Neuronal stem cell (in vitro differentiated cells): Measurements from ENCODE around the gene DUOX2.
"Not testable (repeated sequence)": the region's sequence is repeated elsewhere in the genome, so short reads cannot be mapped to it uniquely, and the experiment has no call there.

Experiments
- DNase-seq: peaks from one replicate; pipeline ENCODE4 v3.0.0-alpha.2; 2013; ENCODE audit warnings: low spot score
- H2AFZ ChIP-seq: one replicate; pipeline ENCODE4 v1.6.1; 2013; ENCODE audit warnings: mild to moderate bottlenecking, low read length, inconsistent platforms
- H2AK5ac ChIP-seq: 2 replicates; pipeline ENCODE4 v1.6.1; 2013; ENCODE audit warnings: low read depth, mild to moderate bottlenecking, inconsistent platforms, low read length, moderate library complexity, mixed read lengths
- H2BK120ac ChIP-seq: 2 replicates; pipeline ENCODE4 v1.6.1; 2013; ENCODE audit warnings: low read depth, mild to moderate bottlenecking, inconsistent platforms, low read length, moderate library complexity, mixed read lengths
- H2BK12ac ChIP-seq: one replicate; pipeline ENCODE4 v1.6.1; 2013; ENCODE audit warnings: low read length, inconsistent platforms
- H2BK15ac ChIP-seq: 2 replicates; pipeline ENCODE4 v1.6.1; 2013; ENCODE audit warnings: mild to moderate bottlenecking, low read length, inconsistent platforms, mixed read lengths
- H2BK5ac ChIP-seq: one replicate; pipeline ENCODE4 v1.6.1; 2013; ENCODE audit warnings: inconsistent platforms, mild to moderate bottlenecking, low read length, moderate library complexity
- H3K14ac ChIP-seq: one replicate; pipeline ENCODE4 v1.6.1; 2013; ENCODE audit warnings: low read length, inconsistent platforms
- H3K18ac ChIP-seq: 2 replicates; pipeline ENCODE4 v1.6.1; 2013; ENCODE audit warnings: low read length, inconsistent platforms
- H3K23ac ChIP-seq: 2 replicates; pipeline ENCODE4 v1.6.1; 2013; ENCODE audit warnings: low read depth, mild to moderate bottlenecking, mixed read lengths, low read length, inconsistent platforms; ENCODE audit not compliant: poor library complexity
- H3K27ac ChIP-seq: replicated peaks from 3 replicates; pipeline ENCODE4 v1.5.1; 2013; ENCODE audit warnings: low read length, inconsistent platforms
- H3K27me3 ChIP-seq, 3 experiments: 2 replicates each; pipeline ENCODE4 v1.6.1; 2013; ENCODE audit warnings: low read length in 3 of 3, mild to moderate bottlenecking in 2 of 3, inconsistent platforms in 1 of 3, low read depth in 1 of 3, mixed read lengths in 1 of 3, moderate library complexity in 1 of 3; ENCODE audit not compliant: control insufficient read depth in 3 of 3, insufficient read depth in 3 of 3
- H3K36me3 ChIP-seq, 2 donors: replicated peaks in 1 of 2; 2 replicates each; pipeline ENCODE4 v1.6.1; 2013; ENCODE audit warnings: low read length in 2 of 2; ENCODE audit not compliant: control insufficient read depth in 2 of 2, insufficient read depth in 2 of 2
- H3K4ac ChIP-seq: 2 replicates; pipeline ENCODE4 v1.6.1; 2013; ENCODE audit warnings: inconsistent platforms, mild to moderate bottlenecking, low read length, moderate library complexity
- H3K4me1 ChIP-seq, 2 donors: 1 replicate in 1 of 2; 2 replicates in 1 of 2; pipeline ENCODE4 v1.6.1; 2013; ENCODE audit warnings: low read length in 2 of 2, low read depth in 1 of 2; ENCODE audit not compliant: control insufficient read depth in 2 of 2, insufficient read depth in 1 of 2
- H3K4me2 ChIP-seq: one replicate; pipeline ENCODE4 v1.6.1; 2013; ENCODE audit warnings: mild to moderate bottlenecking, low read length, inconsistent platforms; ENCODE audit not compliant: insufficient read depth, poor library complexity, severe bottlenecking
- H3K4me3 ChIP-seq, 2 donors: 2 replicates each; pipeline ENCODE4 v1.5.1; 2013; ENCODE audit warnings: low read length in 2 of 2, mild to moderate bottlenecking in 2 of 2, inconsistent platforms in 1 of 2, moderate library complexity in 1 of 2
- H3K79me1 ChIP-seq: one replicate; pipeline ENCODE4 v1.6.1; 2013; ENCODE audit warnings: low read depth, mild to moderate bottlenecking, inconsistent platforms, low read length, moderate library complexity
- H3K9ac ChIP-seq: one replicate; pipeline ENCODE4 v1.6.1; 2013; ENCODE audit warnings: mild to moderate bottlenecking, low read depth, low read length, inconsistent platforms; ENCODE audit not compliant: poor library complexity
- H3K9me3 ChIP-seq, 2 donors: replicated peaks in 1 of 2; 2 replicates each; pipeline versions ENCODE3 to v1.6.1; 2013; ENCODE audit warnings: low read length in 2 of 2, mild to moderate bottlenecking in 2 of 2, inconsistent platforms in 1 of 2, low read depth in 1 of 2, mixed read lengths in 1 of 2, moderate library complexity in 1 of 2; ENCODE audit not compliant: control insufficient read depth in 2 of 2, insufficient read depth in 1 of 2
- H4K8ac ChIP-seq: one replicate; pipeline ENCODE4 v1.6.1; 2013; ENCODE audit warnings: low read depth, mild to moderate bottlenecking, inconsistent platforms, low read length, moderate library complexity
- H4K91ac ChIP-seq: one replicate; pipeline ENCODE4 v1.6.1; 2013; ENCODE audit warnings: low read length, low read depth, mild to moderate bottlenecking, inconsistent platforms; ENCODE audit not compliant: poor library complexity
- WGBS, 2 donors: extraction: QIAGEN DNeasy Blood & Tissue Kit; methylation state at CpG; one replicate each; pipeline ENCODE4 v1.1.7; 2013; ENCODE audit warnings: missing lambda C conversion rate in 2 of 2, mixed read lengths in 1 of 2; ENCODE audit not compliant: insufficient read length in 2 of 2, insufficient replicate concordance in 1 of 2; ENCODE audit errors: extremely low coverage in 2 of 2; 5-methylcytosine and 5-hydroxymethylcytosine counted together

Gene DUOX2

GRCh38 chr15:45062301-45062700, 51.7 kb downstream of the DUOX2 start:
- not testable (repeated sequence) for H3K4ac ChIP-seq, H2BK120ac ChIP-seq, H3K14ac ChIP-seq, DNase-seq, H3K27ac ChIP-seq, H4K91ac ChIP-seq, H3K9me3 ChIP-seq, H2AK5ac ChIP-seq, H3K27me3 ChIP-seq, H3K9ac ChIP-seq, H4K8ac ChIP-seq, H3K79me1 ChIP-seq, H2AFZ ChIP-seq, H3K18ac ChIP-seq, H3K4me3 ChIP-seq, H3K4me1 ChIP-seq, H3K23ac ChIP-seq, H2BK12ac ChIP-seq, H3K4me2 ChIP-seq, H2BK15ac ChIP-seq, H2BK5ac ChIP-seq
- no CpG with 5 or more reads among the region's 7 CpGs for WGBS, 2 donors
- H3K36me3 ChIP-seq: peaks cover 0 to 14% of the 10 kb centered on the region in 2 donors

- H4K91ac ChIP-seq, H4K8ac ChIP-seq, H2BK120ac ChIP-seq, H3K4me2 ChIP-seq, H3K18ac ChIP-seq, H3K36me3 ChIP-seq, H3K27ac ChIP-seq, H3K4me3 ChIP-seq, H3K4me1 ChIP-seq, H2BK5ac ChIP-seq, H3K14ac ChIP-seq, H2BK12ac ChIP-seq, H2AFZ ChIP-seq, H3K79me1 ChIP-seq, H3K27me3 ChIP-seq, H3K4ac ChIP-seq, DNase-seq, H3K9ac ChIP-seq, H2AK5ac ChIP-seq, H3K9me3 ChIP-seq, H2BK15ac ChIP-seq, H3K23ac ChIP-seq: not testable (repeated sequence)
- no CpG with 5 or more reads among the region's 3 CpGs for WGBS, 2 donors
Measured at GRCh38 chr15:45058690-45059675, 55.0 kb downstream of the DUOX2 start.

DNA sequence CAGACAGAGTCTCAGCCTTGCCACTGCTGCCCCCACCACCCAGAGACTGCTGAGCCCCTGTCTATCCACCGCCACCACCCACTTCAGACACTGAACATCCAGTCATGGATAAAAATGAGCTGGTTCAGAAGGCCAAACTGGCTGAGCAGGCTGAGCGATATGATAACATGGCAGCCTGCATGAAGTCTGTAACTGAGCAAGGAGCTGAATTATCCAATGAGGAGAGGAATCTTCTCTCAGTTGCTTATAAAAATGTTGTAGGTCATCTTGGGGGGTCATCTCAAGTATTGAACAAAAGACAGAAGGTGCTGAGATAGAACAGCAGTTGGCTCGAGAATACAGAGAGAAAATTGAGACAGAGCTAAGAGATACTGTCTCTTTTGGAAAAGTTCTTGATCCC, 61.3 kb downstream of the DUOX2 start:
- H4K8ac ChIP-seq, H3K9ac ChIP-seq, H3K79me1 ChIP-seq, H3K4me2 ChIP-seq, H2BK5ac ChIP-seq, H3K4me3 ChIP-seq, H3K27ac ChIP-seq, H3K4me1 ChIP-seq, H3K23ac ChIP-seq, H2BK120ac ChIP-seq, H4K91ac ChIP-seq, H2AFZ ChIP-seq, H3K27me3 ChIP-seq, H2BK12ac ChIP-seq, H3K18ac ChIP-seq, H3K14ac ChIP-seq, H3K4ac ChIP-seq, H2BK15ac ChIP-seq, H2AK5ac ChIP-seq, DNase-seq: not testable (repeated sequence)
- WGBS, 2 donors: no CpG with 5 or more reads among the region's 3 CpGs
- peaks cover 11 to 45% of the 10 kb centered on the region in 2 donors for H3K36me3 ChIP-seq
- peaks cover 5 to 47% of the 10 kb centered on the region in 2 donors for H3K9me3 ChIP-seq

- no peak overlapping the region for H3K14ac ChIP-seq
- H4K8ac ChIP-seq: no peak overlapping the region
- no peak overlapping the region for H2BK5ac ChIP-seq
- no peak overlapping the region for H2AK5ac ChIP-seq
- no peak overlapping the region for H3K4me2 ChIP-seq
- WGBS, 2 donors: no CpG with 5 or more reads among the region's 1 CpG
- H2BK15ac ChIP-seq: no peak overlapping the region
- H3K27ac ChIP-seq: no peak overlapping the region
- peaks cover 13 to 52% of the 10 kb centered on the region in 2 donors for H3K36me3 ChIP-seq
- no peak overlapping the region for H3K23ac ChIP-seq
- no peak overlapping the region for H3K4me3 ChIP-seq
- no peak overlapping the region for H3K9ac ChIP-seq
- no peak for DNase-seq
- no peaks in the 10 kb centered on the region for H3K27me3 ChIP-seq
- no peak overlapping the region for H4K91ac ChIP-seq
- H2AFZ ChIP-seq: no peak overlapping the region
- no peaks in the 10 kb centered on the region for H3K79me1 ChIP-seq
- no peak overlapping the region for H2BK120ac ChIP-seq
- H2BK12ac ChIP-seq: no peak overlapping the region
- H3K18ac ChIP-seq: no peak overlapping the region
- peaks cover 5 to 49% of the 10 kb centered on the region in 2 donors for H3K9me3 ChIP-seq
- no peak overlapping the region for H3K4ac ChIP-seq
- H3K4me1 ChIP-seq: no peaks in the 10 kb centered on the region
Measured at GRCh38 chr15:45050587-45050986, 63.4 kb downstream of the DUOX2 start.
